ENCODE results near the gene ASXL1.

Gene ASXL1

GRCh38 chr20:32477594-32478512, 119.7 kb downstream of the ASXL1 start:
- H3K4me3 ChIP-seq (ENCODE audit: low read depth, low read length): no peak overlapping the region
- no peak for TF ChIP-seq CTCF (IDR thresholded peaks at IDR 0.05; ENCODE audit: insufficient read depth, low read depth, low read length, missing control alignments)
- DNase-seq (ENCODE audit: low read depth): no peak

GRCh38 chr20:32478576-32478975, 120.4 kb downstream of the ASXL1 start:
- no peak for DNase-seq (ENCODE audit: low read depth)
- TF ChIP-seq CTCF (IDR thresholded peaks at IDR 0.05; ENCODE audit: insufficient read depth, low read depth, low read length, missing control alignments): no peak
- no peak overlapping the region for H3K4me3 ChIP-seq (ENCODE audit: low read depth, low read length)

GRCh38 chr20:32479012-32479411, 120.9 kb downstream of the ASXL1 start:
- H3K4me3 ChIP-seq (ENCODE audit: low read depth, low read length): no peak overlapping the region
- TF ChIP-seq CTCF (IDR thresholded peaks at IDR 0.05; ENCODE audit: insufficient read depth, low read depth, low read length, missing control alignments): no peak
- no peak for DNase-seq (ENCODE audit: low read depth)

GRCh38 chr20:32479697-32480171, 121.6 kb downstream of the ASXL1 start:
- TF ChIP-seq CTCF (IDR thresholded peaks at IDR 0.05; ENCODE audit: insufficient read depth, low read depth, low read length, missing control alignments): no peak
- H3K4me3 ChIP-seq (ENCODE audit: low read depth, low read length): no peak overlapping the region
- no peak for DNase-seq (ENCODE audit: low read depth)

- DNase-seq (ENCODE audit: low read depth): no peak
- no peak overlapping the region for H3K4me3 ChIP-seq (ENCODE audit: low read depth, low read length)
- TF ChIP-seq CTCF (IDR thresholded peaks at IDR 0.05; ENCODE audit: insufficient read depth, low read depth, low read length, missing control alignments): no peak
These were observed 122.5 kb downstream of the ASXL1 start for GRCh38 chr20:32480371-32481241.

GRCh38 chr20:32481311-32482142, 123.4 kb downstream of the ASXL1 start:
- TF ChIP-seq CTCF (IDR thresholded peaks at IDR 0.05; ENCODE audit: insufficient read depth, low read depth, low read length, missing control alignments): no peak
- H3K4me3 ChIP-seq (ENCODE audit: low read depth, low read length): no peak overlapping the region
- no peak for DNase-seq (ENCODE audit: low read depth)
